BJ (cell line): ENCODE results near the gene CPPED1. TPM values are rescaled to one million over a fixed set of nuclear protein-coding genes. Genes with fewer than 3 reads are reported as not detected.

Experiments used
- CTCF ChIA-PET: fragments of 350-600 bp; formaldehyde crosslinking; extraction: SDS; loops from one replicate; lab custom pipeline; 2021; ENCODE audit warnings: antibody characterized with exemption, inconsistent platforms; lab: Yijun Ruan, JAX
- POLR2A ChIA-PET: fragments of 300-600 bp; sonication (Branson Sonifier 250); formaldehyde crosslinking; extraction: SDS; loops from one replicate; lab custom pipeline; 2021; ENCODE audit warnings: antibody characterized with exemption; lab: Charles Lee
- DNase-seq: peaks from one replicate; pipeline ENCODE4 v3.0.0-alpha.2; 2011; ENCODE audit warnings: low read depth
- H3K27me3 ChIP-seq: 2 replicates; pipeline ENCODE4 v1.6.0; 2011; ENCODE audit warnings: low read length; ENCODE audit not compliant: control insufficient read depth, insufficient read depth
- H3K36me3 ChIP-seq: 2 replicates; pipeline ENCODE4 v1.5.1; 2011; ENCODE audit warnings: low read length; ENCODE audit not compliant: control insufficient read depth, insufficient read depth
- H3K4me3 ChIP-seq: 2 replicates; pipeline ENCODE4 v1.5.1; 2011; ENCODE audit warnings: low read depth, mild to moderate bottlenecking, control low read depth, low read length
- CTCF ChIP-seq: IDR thresholded peaks from 2 replicates; pipeline ENCODE4 v1.5.1; 2011; ENCODE audit warnings: low read depth, mild to moderate bottlenecking, control low read depth, inconsistent platforms, low read length, moderate library complexity; ENCODE audit not compliant: insufficient read depth
- polyA plus RNA-seq: library from polyadenylated mRNA; depleted of rRNA; stranded (reverse); fragments of >200 nt; gene quantifications from 2 replicates; pipeline ENCODE4 v1.2.3, GENCODE V29; 2011

Gene CPPED1
- polyA plus RNA-seq, 1 experiment, result 24.1 TPM

- Histone ChIP-seq H3K36me3 (no peaks in the 10 kb centered on the region), H3K27me3 (no peaks in the 10 kb centered on the region), H3K4me3 (no peak overlapping the region)
- no peak for TF ChIP-seq CTCF
- ChIA-PET POLR2A (no interaction called here), CTCF (no interaction called here)
- no peak for DNase-seq
Observed at GRCh38 chr16:12716658-12717057, 87.0 kb downstream of the CPPED1 start.

GRCh38 chr16:12709807-12710206, 93.9 kb downstream of the CPPED1 start:
- ChIA-PET POLR2A (no interaction called here), CTCF (interaction anchor here (1.0 to 1.2 kb wide), 2 partner anchors 10 to 14 kb away, joined by 3 read pairs; no protein-coding TSS in a partner anchor)
- peaks cover 1% of the 10 kb centered on the region; the same call in 1 of the 2 replicates for H3K36me3 ChIP-seq
- no peaks in the 10 kb centered on the region for H3K27me3 ChIP-seq
- no peak for DNase-seq
- H3K4me3 ChIP-seq, result no peak overlapping the region
- no peak for TF ChIP-seq CTCF

- ChIA-PET CTCF (no interaction called here), POLR2A (no interaction called here)
- H3K27me3 ChIP-seq, result no peaks in the 10 kb centered on the region
- no peak overlapping the region for H3K4me3 ChIP-seq
- no peak for TF ChIP-seq CTCF
- no peak for DNase-seq
- H3K36me3 ChIP-seq, result peaks cover 1% of the 10 kb centered on the region; the same call in 1 of the 2 replicates
Observed at GRCh38 chr16:12708266-12708665, 95.4 kb downstream of the CPPED1 start.

GRCh38 chr16:12706628-12707027, 97.1 kb downstream of the CPPED1 start:
- H3K27me3 ChIP-seq, result no peaks in the 10 kb centered on the region
- no peak overlapping the region for H3K4me3 ChIP-seq
- DNase-seq, result no peak
- TF ChIP-seq CTCF, result no peak
- ChIA-PET POLR2A (no interaction called here), CTCF (interaction anchor here (1.2 kb wide), 1 partner anchor 9 kb away, joined by 3 read pairs; no protein-coding TSS in a partner anchor)
- H3K36me3 ChIP-seq, result peaks cover 1% of the 10 kb centered on the region; the same call in 1 of the 2 replicates

GRCh38 chr16:12704492-12705111, 99.1 kb downstream of the CPPED1 start:
- no peaks in the 10 kb centered on the region for H3K27me3 ChIP-seq
- no peak for DNase-seq
- H3K36me3 ChIP-seq, result peaks cover 3% of the 10 kb centered on the region; the same call in 1 of the 2 replicates
- CTCF ChIA-PET, result no interaction called here
- POLR2A ChIA-PET, result no interaction called here
- TF ChIP-seq CTCF, result no peak
- H3K4me3 ChIP-seq, result no peak overlapping the region
